Uterus (tissue), 2 donors: ENCODE results near the gene HOXD3.

ENCODE experiments used
- CTCF ChIP-seq, 4 experiments: fragments of 200-600 bp in 2 of 4; fragments of 450-650 bp in 2 of 4; sonication (generic) in 2 of 4; IDR thresholded peaks; one replicate each; pipeline ENCODE4 v1.5.1; 2016 to 2019; ENCODE audit warnings: antibody characterized with exemption in 4 of 4, mild to moderate bottlenecking in 2 of 4, moderate library complexity in 1 of 4
- POLR2A ChIP-seq, 2 donors: fragments of 450-650 bp; IDR thresholded peaks; one replicate each; pipeline ENCODE4 v1.6.1; 2016; ENCODE audit warnings: antibody characterized with exemption in 2 of 2, mild to moderate bottlenecking in 1 of 2, moderate library complexity in 1 of 2

GRCh38 chr2:176212276-176212675 is 55.2 kb downstream of the HOXD3 start:
- no peak for TF ChIP-seq CTCF (IDR thresholded peaks at IDR 0.05)
- TF ChIP-seq POLR2A (IDR thresholded peaks at IDR 0.05) = no peak
